ENCODE results near the gene DERL3. TPM values are rescaled to one million over a fixed set of nuclear protein-coding genes. Genes with fewer than 3 reads are reported as not detected.

The DERL3 gene
- total RNA-seq, result 9.0 and 10.8 TPM in 2 replicates

GRCh38 chr22:23838681-23839468 is at the start of gene DERL3:
DERL3 (minus strand) TSS chr22:23839006; CDS start chr22:23838987, 19 bp downstream.
- intact Hi-C loops (cut with micrococcal nuclease), result loop anchor here (1.0 to 2.0 kb wide), 8 partner anchors 18 to 143 kb away; partner anchors contain the start of genes CHCHD10, MIF, SLC2A11 and ZNF70

- intact Hi-C loops (cut with micrococcal nuclease), result no loop called here
Observed at GRCh38 chr22:23884140-23884539, 45.3 kb upstream of the DERL3 start.

- intact Hi-C loops (cut with micrococcal nuclease), result no loop called here
Observed at GRCh38 chr22:23883658-23884057, 44.9 kb upstream of the DERL3 start.

GRCh38 chr22:23882370-23882769 is 43.6 kb upstream of the DERL3 start:
- intact Hi-C loops (cut with micrococcal nuclease), result no loop called here

- intact Hi-C loops (cut with micrococcal nuclease), result no loop called here
Observed at GRCh38 chr22:23878219-23878618, 39.4 kb upstream of the DERL3 start.

GRCh38 chr22:23877566-23877965 is 38.8 kb upstream of the DERL3 start:
- intact Hi-C loops (cut with micrococcal nuclease), result no loop called here

GRCh38 chr22:23875801-23876200 is 37.0 kb upstream of the DERL3 start:
- intact Hi-C loops (cut with micrococcal nuclease), result no loop called here

GRCh38 chr22:23874871-23875270 is 36.1 kb upstream of the DERL3 start:
- intact Hi-C loops (cut with micrococcal nuclease), result no loop called here

GRCh38 chr22:23868580-23868979 is 29.8 kb upstream of the DERL3 start:
- intact Hi-C loops (cut with micrococcal nuclease), result no loop called here

- intact Hi-C loops (cut with micrococcal nuclease), result loop anchor here (5.0 kb wide), 1 partner anchor 93 kb away; no protein-coding TSS in a partner anchor
Observed at GRCh38 chr22:23864499-23865154, 25.8 kb upstream of the DERL3 start.

- intact Hi-C loops (cut with micrococcal nuclease), result loop anchor here (5.0 kb wide), 1 partner anchor 95 kb away; no protein-coding TSS in a partner anchor
Observed at GRCh38 chr22:23862103-23862502, 23.3 kb upstream of the DERL3 start.

GRCh38 chr22:23860187-23860586 is 21.4 kb upstream of the DERL3 start:
- intact Hi-C loops (cut with micrococcal nuclease), result loop anchor here (5.0 kb wide), 1 partner anchor 97 kb away; no protein-coding TSS in a partner anchor

- intact Hi-C loops (cut with micrococcal nuclease), result loop anchor here (5.0 to 10.0 kb wide), 3 partner anchors 162 to 714 kb away; partner anchors contain the start of genes GUCD1, RAB36, RSPH14 and SNRPD3
Observed at GRCh38 chr22:23859201-23859600, 20.4 kb upstream of the DERL3 start.

- intact Hi-C loops (cut with micrococcal nuclease), result loop anchor here (5.0 to 10.0 kb wide), 3 partner anchors 161 to 714 kb away; partner anchors contain the start of genes GUCD1, RAB36, RSPH14 and SNRPD3
Observed at GRCh38 chr22:23858484-23858815, 19.6 kb upstream of the DERL3 start.

- intact Hi-C loops (cut with micrococcal nuclease), result loop anchor here (2.0 to 10.0 kb wide), 8 partner anchors 19 to 713 kb away; partner anchors contain the start of genes DERL3, GUCD1, MIF and RAB36
Observed at GRCh38 chr22:23857606-23858483, 19.0 kb upstream of the DERL3 start, which contains the start of gene SLC2A11. SLC2A11 (plus strand) TSS chr22:23857875; CDS start chr22:23858000, 125 bp downstream.

- intact Hi-C loops (cut with micrococcal nuclease), result loop anchor here (2.0 to 10.0 kb wide), 8 partner anchors 18 to 712 kb away; partner anchors contain the start of genes DERL3, GUCD1, MIF and RAB36
Observed at GRCh38 chr22:23856721-23857605, 18.2 kb upstream of the DERL3 start.

GRCh38 chr22:23850136-23850611 is 11.4 kb upstream of the DERL3 start:
- intact Hi-C loops (cut with micrococcal nuclease), result loop anchor here (10.0 kb wide), 1 partner anchor 705 kb away; the partner anchor contains the start of genes RAB36 and RSPH14

GRCh38 chr22:23849009-23850006 is 10.5 kb upstream of the DERL3 start:
- intact Hi-C loops (cut with micrococcal nuclease), result loop anchor here (1.0 to 10.0 kb wide), 5 partner anchors 81 to 705 kb away; partner anchors contain the start of genes RAB36 and RSPH14

Measured in T-helper 1 cell treated with Interleukin-12 subunit alpha and Interleukin-12 subunit beta and Interleukin-4 antibody, amounts not matched to agents 30 ng/mL and 1 ng/mL, for 36 hours (primary cell).